Esophagus squamous epithelium (tissue), 5 donors: ENCODE data around the gene RAB6B. TPM values are rescaled to one million over a fixed set of nuclear protein-coding genes. Genes with fewer than 3 reads are reported as not detected.

Experiments
- DNase-seq: peaks from one replicate; lab custom pipeline; 2025; lab: John Stamatoyannopoulos, UW
- H3K27ac ChIP-seq, 4 donors: fragments of 200-600 bp; sonication (generic); one replicate each; pipeline ENCODE4 v1.5.1; 2016 to 2019; ENCODE audit warnings: mild to moderate bottlenecking in 1 of 4
- H3K27me3 ChIP-seq, 4 donors: fragments of 200-600 bp; sonication (generic); 1 replicate in 3 of 4; 2 replicates in 1 of 4; pipeline versions ENCODE4 v1.5.1 to v1.6.0; 2017 to 2021; ENCODE audit warnings: antibody characterized with exemption in 1 of 4
- H3K36me3 ChIP-seq, 3 donors: fragments of 200-600 bp; sonication (generic); one replicate each; pipeline ENCODE4 v1.5.1; 2016 to 2019
- H3K4me1 ChIP-seq, 3 donors: fragments of 200-600 bp; sonication (generic); one replicate each; pipeline ENCODE4 v1.5.1; 2017 to 2019
- H3K4me3 ChIP-seq, 4 donors: fragments of 200-600 bp; sonication (generic); 1 replicate in 3 of 4; 2 replicates in 1 of 4; pipeline ENCODE4 v1.5.1; 2016 to 2019; ENCODE audit warnings: mild to moderate bottlenecking in 2 of 4, moderate library complexity in 1 of 4
- H3K9me3 ChIP-seq, 3 donors: fragments of 200-600 bp; sonication (generic); one replicate each; pipeline ENCODE4 v1.5.1; 2016 to 2019
- CTCF ChIP-seq, 6 experiments: fragments of 450-650 bp in 4 of 6; fragments of 200-600 bp in 2 of 6; sonication (generic) in 2 of 6; IDR thresholded peaks; one replicate each; pipeline ENCODE4 v1.5.1; 2016 to 2019; ENCODE audit warnings: antibody characterized with exemption in 6 of 6, mild to moderate bottlenecking in 4 of 6, moderate library complexity in 4 of 6
- POLR2A ChIP-seq, 4 donors: fragments of 450-650 bp; IDR thresholded peaks; one replicate each; pipeline ENCODE4 v1.6.1; 2017; ENCODE audit warnings: antibody characterized with exemption in 4 of 4, mild to moderate bottlenecking in 4 of 4, moderate library complexity in 3 of 4
- WGBS, 2 donors: methylation state at CpG; one replicate each; pipeline ENCODE4 v1.1.5; 2018; 5-methylcytosine and 5-hydroxymethylcytosine counted together
- intact Hi-C: fragments of 100-400 bp; cut with DNase I; formaldehyde crosslinking; loops from one replicate; pipeline ENCODE4 v1.15.0; 2022
- total RNA-seq, 4 donors: library from RNA; depleted of rRNA; stranded (reverse); fragments of >200 nt; gene quantifications; one replicate each; pipeline ENCODE4 v1.1.0, GENCODE V29; 2016
- donor health status: DM: yes; HTN: yes; CAD: no.

The RAB6B gene
- total RNA-seq, 4 donors from 2014 or later: 0.09 to 1.7 (median 0.68) TPM

GRCh38 chr3:133937756-133938601, 42.3 kb upstream of the RAB6B start:
- intact Hi-C loops: no loop called here
- Histone ChIP-seq H3K9me3 (no peaks in the 10 kb centered on the region), H3K4me3 (no peak overlapping the region), H3K4me1 (peaks cover 0 to 39% (median 3%) of the 10 kb centered on the region in 3 donors), H3K36me3 (peaks cover 0 to 20% (median 0%) of the 10 kb centered on the region in 3 donors), H3K27ac (peak overlapping the region in 2 of 4 donors; percentile 40 to 44), H3K27me3 (no peaks in the 10 kb centered on the region)
- WGBS, 2 donors: 32 to 36% methylated on average over 2 to 8 of the region's 10 CpGs
- TF ChIP-seq POLR2A (IDR thresholded peaks at IDR 0.05) (no peak), CTCF (IDR thresholded peaks at IDR 0.05) (no peak)
- no peak for DNase-seq

- Histone ChIP-seq H3K9me3 (no peaks in the 10 kb centered on the region), H3K27ac (peak overlapping the region in 1 of 4 donors; percentile 7), H3K4me3 (no peak overlapping the region), H3K36me3 (peaks cover 0 to 20% (median 0%) of the 10 kb centered on the region in 3 donors), H3K4me1 (peaks cover 0 to 31% (median 0%) of the 10 kb centered on the region in 3 donors), H3K27me3 (no peaks in the 10 kb centered on the region)
- TF ChIP-seq CTCF (IDR thresholded peaks at IDR 0.05) (no peak), POLR2A (IDR thresholded peaks at IDR 0.05) (no peak)
- intact Hi-C loops: no loop called here
- DNase-seq: no peak
- WGBS, 2 donors: 80 to 81% methylated on average over 8 of the region's 8 CpGs
Observed at GRCh38 chr3:133937061-133937686, 41.5 kb upstream of the RAB6B start.

GRCh38 chr3:133935843-133936769, 40.4 kb upstream of the RAB6B start:
- no peaks in the 10 kb centered on the region for H3K27me3 ChIP-seq
- intact Hi-C loops: no loop called here
- TF ChIP-seq POLR2A (IDR thresholded peaks at IDR 0.05): no peak
- TF ChIP-seq CTCF (IDR thresholded peaks at IDR 0.05): no peak
- H3K27ac ChIP-seq: no peak overlapping the region
- H3K4me3 ChIP-seq: no peak overlapping the region
- H3K9me3 ChIP-seq: no peaks in the 10 kb centered on the region
- H3K4me1 ChIP-seq: peaks cover 0 to 21% (median 0%) of the 10 kb centered on the region in 3 donors
- WGBS, 2 donors: 91 to 100% methylated on average over 4 to 8 of the region's 13 CpGs
- H3K36me3 ChIP-seq: peaks cover 0 to 20% (median 0%) of the 10 kb centered on the region in 3 donors
- no peak for DNase-seq

GRCh38 chr3:133934996-133935842, 39.5 kb upstream of the RAB6B start:
- no peaks in the 10 kb centered on the region for H3K9me3 ChIP-seq
- no peaks in the 10 kb centered on the region for H3K27me3 ChIP-seq
- intact Hi-C loops: no loop called here
- no peak overlapping the region for H3K27ac ChIP-seq
- TF ChIP-seq POLR2A (IDR thresholded peaks at IDR 0.05) (no peak), CTCF (IDR thresholded peaks at IDR 0.05) (no peak)
- H3K36me3 ChIP-seq: peaks cover 0 to 20% (median 0%) of the 10 kb centered on the region in 3 donors
- H3K4me3 ChIP-seq: no peak overlapping the region
- peaks cover 0 to 20% (median 0%) of the 10 kb centered on the region in 3 donors for H3K4me1 ChIP-seq
- WGBS, 2 donors: 90 to 100% methylated on average over 1 to 3 of the region's 11 CpGs
- no peak for DNase-seq
